Caco-2 (cell line): ENCODE measurements around the gene USP10. TPM values are rescaled to one million over a fixed set of nuclear protein-coding genes. Genes with fewer than 3 reads are reported as not detected.

ENCODE experiments used
- BruUV-seq: library from RNA; stranded (reverse); fragments of 400-500 nt; replicated peaks from 2 replicates; lab custom pipeline; 2021; lab: Mats Ljungman, UMichigan
- CTCF ChIA-PET: fragments of 300-600 bp; sonication (Branson Sonifier 250); formaldehyde crosslinking; loops from one replicate; lab custom pipeline; 2022; ENCODE audit warnings: antibody characterized with exemption; lab: Charles Lee
- POLR2A ChIA-PET: fragments of 300-600 bp; sonication (Branson Sonifier 250); formaldehyde crosslinking; loops from one replicate; lab custom pipeline; 2022; ENCODE audit warnings: antibody characterized with exemption; lab: Charles Lee
- DNase-seq, 2 experiments: peaks; one replicate each; pipeline versions ENCODE4 v3.0.0 to v3.0.0-alpha.2; 2020 to 2022
- H3K27me3 ChIP-seq: replicated peaks from 2 replicates; pipeline ENCODE4 v1.6.0; 2011; ENCODE audit warnings: low read length; ENCODE audit not compliant: control insufficient read depth, insufficient read depth
- H3K36me3 ChIP-seq: 2 replicates; pipeline ENCODE4 v1.5.1; 2011; ENCODE audit warnings: low read length; ENCODE audit not compliant: control insufficient read depth, insufficient read depth
- H3K4me1 ChIP-seq: fragments of 250-450 bp; sonication (Bioruptor Pico); 2 replicates; pipeline ENCODE4 v1.5.1; 2020; ENCODE audit warnings: mild to moderate bottlenecking
- H3K4me3 ChIP-seq: 2 replicates; pipeline ENCODE4 v1.5.1; 2011; ENCODE audit warnings: low read depth, mild to moderate bottlenecking, control low read depth, low read length
- H3K9me3 ChIP-seq: fragments of 250-450 bp; sonication (Bioruptor Pico); 2 replicates; pipeline ENCODE4 v1.5.1; 2020; ENCODE audit warnings: mild to moderate bottlenecking, moderate library complexity
- H3K27ac Mint-ChIP-seq: one replicate; pipeline ENCODE4 v1.8.0; 2022; ENCODE audit warnings: mixed read lengths; ENCODE audit not compliant: unreplicated experiment
- H3K27me3 Mint-ChIP-seq: one replicate; pipeline ENCODE4 v1.8.0; 2022; ENCODE audit warnings: mixed read lengths; ENCODE audit not compliant: insufficient read depth, unreplicated experiment
- H3K36me3 Mint-ChIP-seq: one replicate; pipeline ENCODE4 v1.8.0; 2022; ENCODE audit warnings: mild to moderate bottlenecking, mixed read lengths; ENCODE audit not compliant: insufficient read depth, unreplicated experiment
- H3K4me1 Mint-ChIP-seq: one replicate; pipeline ENCODE4 v1.8.0; 2022; ENCODE audit warnings: low read depth, mixed read lengths; ENCODE audit not compliant: unreplicated experiment
- H3K4me3 Mint-ChIP-seq: one replicate; pipeline ENCODE4 v1.8.0; 2022; ENCODE audit warnings: mild to moderate bottlenecking, moderate library complexity, mixed read lengths; ENCODE audit not compliant: unreplicated experiment
- H3K9me3 Mint-ChIP-seq: one replicate; pipeline ENCODE4 v1.8.0; 2022; ENCODE audit warnings: mixed read lengths; ENCODE audit not compliant: unreplicated experiment
- CTCF ChIP-seq, 2 experiments: fragments of 200-600 bp in 1 of 2; IDR thresholded peaks; 1 replicate in 1 of 2; 2 replicates in 1 of 2; pipeline versions ENCODE4 v1.5.1 to v1.8.0; 2011 to 2022; ENCODE audit warnings: antibody characterized with exemption in 1 of 2, control low read depth in 1 of 2, inconsistent platforms in 1 of 2, low read depth in 1 of 2, low read length in 1 of 2, mild to moderate bottlenecking in 1 of 2, moderate library complexity in 1 of 2; ENCODE audit not compliant: insufficient read depth in 1 of 2, severe bottlenecking in 1 of 2, unreplicated experiment in 1 of 2
- intact Hi-C: fragments of 100-400 bp; cut with micrococcal nuclease; formaldehyde crosslinking; loops from one replicate; pipeline ENCODE4 v1.10.0; 2022; ENCODE audit not compliant: unreplicated experiment
- total RNA-seq: library from RNA; stranded (reverse); gene quantifications from 2 replicates; pipeline ENCODE4 v1.2.3, GENCODE V29; 2022

USP10 gene
- total RNA-seq, 1 experiment from 2014 or later = 147 TPM

- ChIA-PET CTCF (no interaction called here), POLR2A (no interaction called here)
- Mint-ChIP-seq H3K27ac (no peak overlapping the region), H3K36me3 (peaks cover 67% of the 10 kb centered on the region), H3K27me3 (no peaks in the 10 kb centered on the region), H3K4me3 (no peak overlapping the region), H3K9me3 (no peaks in the 10 kb centered on the region), H3K4me1 (no peaks in the 10 kb centered on the region)
- no peak for DNase-seq
- Histone ChIP-seq H3K4me1 (no peaks in the 10 kb centered on the region), H3K9me3 (no peaks in the 10 kb centered on the region), H3K27me3 (no peaks in the 10 kb centered on the region), H3K4me3 (no peak overlapping the region), H3K36me3 (peaks cover 10% of the 10 kb centered on the region)
- intact Hi-C loops = no loop called here
- TF ChIP-seq CTCF (IDR thresholded peaks at IDR 0.05; ENCODE audit: insufficient read depth in 1 of 2, low read depth in 1 of 2, low read length in 1 of 2, severe bottlenecking in 1 of 2, unreplicated experiment in 1 of 2) = no peak
- no TSS peak for BruUV-seq
These were observed 43.2 kb upstream of the USP10 start for GRCh38 chr16:84656649-84657048.

DNA sequence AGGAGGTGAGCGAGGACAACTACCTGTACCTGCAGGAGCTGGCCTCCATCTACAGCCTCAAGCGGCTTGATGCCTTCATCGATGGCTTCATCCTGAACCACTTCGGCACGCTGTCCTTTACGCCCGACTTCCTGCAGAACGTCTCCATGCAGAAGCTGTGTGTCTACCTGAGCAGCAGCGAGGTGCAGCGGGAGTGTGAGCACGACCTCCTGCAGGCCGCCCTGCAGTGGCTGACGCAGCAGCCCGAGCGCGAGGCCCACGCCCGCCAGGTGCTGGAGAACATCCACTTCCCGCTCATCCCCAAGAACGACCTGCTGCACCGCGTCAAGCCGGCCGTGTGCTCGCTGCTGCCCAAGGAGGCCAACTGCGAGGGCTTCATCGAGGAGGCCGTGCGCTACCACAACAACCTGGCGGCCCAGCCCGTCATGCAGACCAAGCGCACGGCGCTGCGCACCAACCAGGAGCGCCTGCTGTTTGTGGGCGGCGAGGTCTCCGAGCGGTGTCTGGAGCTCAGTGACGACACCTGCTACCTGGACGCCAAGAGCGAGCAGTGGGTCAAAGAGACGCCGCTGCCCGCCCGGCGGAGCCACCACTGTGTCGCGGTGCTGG, 42.5 kb upstream of the USP10 start:
- Mint-ChIP-seq H3K9me3 (no peaks in the 10 kb centered on the region), H3K27ac (no peak overlapping the region), H3K27me3 (no peaks in the 10 kb centered on the region), H3K4me1 (no peaks in the 10 kb centered on the region), H3K36me3 (peaks cover 71% of the 10 kb centered on the region), H3K4me3 (no peak overlapping the region)
- BruUV-seq = no TSS peak
- Histone ChIP-seq H3K4me3 (no peak overlapping the region), H3K27me3 (no peaks in the 10 kb centered on the region), H3K4me1 (no peaks in the 10 kb centered on the region), H3K36me3 (peaks cover 8% of the 10 kb centered on the region), H3K9me3 (no peaks in the 10 kb centered on the region)
- POLR2A ChIA-PET = no interaction called here
- TF ChIP-seq CTCF (IDR thresholded peaks at IDR 0.05; ENCODE audit: insufficient read depth in 1 of 2, low read depth in 1 of 2, low read length in 1 of 2, severe bottlenecking in 1 of 2, unreplicated experiment in 1 of 2) = no peak
- CTCF ChIA-PET = no interaction called here
- intact Hi-C loops = no loop called here
- DNase-seq = no peak

- Histone ChIP-seq H3K4me1 (no peaks in the 10 kb centered on the region), H3K27me3 (no peaks in the 10 kb centered on the region), H3K4me3 (no peak overlapping the region), H3K36me3 (peaks cover 8% of the 10 kb centered on the region), H3K9me3 (no peaks in the 10 kb centered on the region)
- H3K27me3 Mint-ChIP-seq = no peaks in the 10 kb centered on the region
- no peaks in the 10 kb centered on the region for H3K9me3 Mint-ChIP-seq
- H3K36me3 Mint-ChIP-seq = peaks cover 68% of the 10 kb centered on the region
- TF ChIP-seq CTCF (IDR thresholded peaks at IDR 0.05; ENCODE audit: insufficient read depth in 1 of 2, low read depth in 1 of 2, low read length in 1 of 2, severe bottlenecking in 1 of 2, unreplicated experiment in 1 of 2) = no peak
- no peak for DNase-seq
- ChIA-PET CTCF (no interaction called here), POLR2A (no interaction called here)
- no peak overlapping the region for H3K27ac Mint-ChIP-seq
- H3K4me1 Mint-ChIP-seq = no peaks in the 10 kb centered on the region
- BruUV-seq = no TSS peak
- intact Hi-C loops = no loop called here
- H3K4me3 Mint-ChIP-seq = no peak overlapping the region
These were observed 41.1 kb upstream of the USP10 start for GRCh38 chr16:84658690-84659089.
